Inferior parietal cortex (tissue), 1 donor: Measurements from ENCODE around the gene CLDN22.

Source experiments
- DNase-seq: peaks from one replicate; pipeline ENCODE4 v3.0.0-alpha.2; 2016; ENCODE audit errors: extremely low spot score

CLDN22 gene

GRCh38 chr4:183320211-183321059 lies at the start of gene CLDN22:
TSS of gene CLDN22 (minus strand) at chr4:183320276. CDS start at chr4:183320218, 58 bp downstream.
- no peak for DNase-seq

GRCh38 chr4:183369073-183369472 lies 49.0 kb upstream of the CLDN22 start:
- no peak for DNase-seq

GRCh38 chr4:183366206-183366835 lies 46.2 kb upstream of the CLDN22 start:
- no peak for DNase-seq

GRCh38 chr4:183364025-183364424 lies 43.9 kb upstream of the CLDN22 start:
- DNase-seq, result no peak

GRCh38 chr4:183362916-183363542 lies 43.0 kb upstream of the CLDN22 start:
- DNase-seq, result no peak

GRCh38 chr4:183362036-183362435 lies 42.0 kb upstream of the CLDN22 start:
- DNase-seq, result no peak

GRCh38 chr4:183360161-183360919 lies 40.3 kb upstream of the CLDN22 start:
- DNase-seq, result peak; percentile 20

- no peak for DNase-seq
Observed at GRCh38 chr4:183358215-183358755, 38.2 kb upstream of the CLDN22 start.

GRCh38 chr4:183356931-183357675 lies 37.0 kb upstream of the CLDN22 start:
- DNase-seq, result no peak

- DNase-seq, result no peak
Observed at GRCh38 chr4:183356173-183356830, 36.2 kb upstream of the CLDN22 start.

GRCh38 chr4:183355405-183355804 lies 35.3 kb upstream of the CLDN22 start:
- no peak for DNase-seq

- DNase-seq, result no peak
Observed at GRCh38 chr4:183354219-183354618, 34.1 kb upstream of the CLDN22 start.

GRCh38 chr4:183353557-183353956 lies 33.5 kb upstream of the CLDN22 start:
- DNase-seq, result no peak

- DNase-seq, result no peak
Observed at GRCh38 chr4:183352546-183352945, 32.5 kb upstream of the CLDN22 start.

GRCh38 chr4:183350317-183351071 lies 30.4 kb upstream of the CLDN22 start:
- DNase-seq, result no peak

GRCh38 chr4:183349673-183350072 lies 29.6 kb upstream of the CLDN22 start:
- DNase-seq, result no peak

- DNase-seq, result no peak
Observed at GRCh38 chr4:183348706-183349659, 28.9 kb upstream of the CLDN22 start.

GRCh38 chr4:183348136-183348535 lies 28.1 kb upstream of the CLDN22 start:
- DNase-seq, result no peak

- DNase-seq, result no peak
Observed at GRCh38 chr4:183347566-183347965, 27.5 kb upstream of the CLDN22 start.
